HepG2 (cell line): ENCODE measurements around the gene SLC22A31. TPM values are rescaled to one million over a fixed set of nuclear protein-coding genes. Genes with fewer than 3 reads are reported as not detected.

ENCODE experiments used
- FOXM1 ChIP-seq: sonication (generic); formaldehyde crosslinking; IDR thresholded peaks from 2 replicates; pipeline ENCODE4 v1.5.0; 2020; ENCODE audit warnings: missing genetic modification reagents
- HNRNPLL ChIP-seq: fragments of 200-400 bp; formaldehyde crosslinking; IDR thresholded peaks from 2 replicates; pipeline ENCODE4 v1.6.1; 2017; ENCODE audit warnings: mild to moderate bottlenecking, low read depth, low read length; ENCODE audit not compliant: poor library complexity, severe bottlenecking
- TCF7 ChIP-seq: sonication (generic); IDR thresholded peaks from 2 replicates; pipeline ENCODE4 v1.6.1; 2016; ENCODE audit warnings: antibody characterized with exemption, low read depth
- ZNF720 ChIP-seq: sonication (generic); formaldehyde crosslinking; IDR thresholded peaks from 2 replicates; pipeline ENCODE4 v1.4.0; 2020; ENCODE audit warnings: missing genetic modification reagents
- ZNF75D ChIP-seq: sonication (generic); formaldehyde crosslinking; IDR thresholded peaks from 2 replicates; pipeline ENCODE4 v1.8.1; 2023; ENCODE audit warnings: missing genetic modification reagents, mild to moderate bottlenecking, borderline replicate concordance
- polyA plus RNA-seq, 8 experiments: library from polyadenylated mRNA; depleted of rRNA in 3 of 8; stranded (reverse) in 7 of 8; unstranded in 1 of 8; fragments of >200 nt; fragmentation: Illumina TruSeq in 4 of 8; extraction: Trizol in 4 of 8; gene quantifications; 2 replicates each; pipeline versions ENCODE4 v1.2.1 to v1.2.3, GENCODE V29; 2011 to 2016; ENCODE audit warnings: low read depth in 4 of 8, missing spikeins in 1 of 8, mixed read lengths in 1 of 8; ENCODE audit not compliant: insufficient read depth in 1 of 8
- total RNA-seq, 5 experiments: library from RNA; depleted of rRNA; stranded (reverse); fragments of >200 nt; fragmentation: Illumina TruSeq; extraction: Trizol; gene quantifications; 2 replicates each; pipeline ENCODE4 v1.2.3, GENCODE V29; 2016; ENCODE audit warnings: low read depth in 1 of 5
- TF ChIP-seq, protein P1 (sequence below): sonication (generic); formaldehyde crosslinking; IDR thresholded peaks from 2 replicates; pipeline ENCODE4 v1.9.0; 2022; ENCODE audit warnings: low read depth, missing genetic modification reagents
- TF ChIP-seq, protein P2 (sequence below): sonication (generic); formaldehyde crosslinking; IDR thresholded peaks from 2 replicates; pipeline ENCODE4 v1.4.0; 2020; ENCODE audit warnings: missing genetic modification reagents
- TF ChIP-seq, protein P3 (sequence below): sonication (generic); formaldehyde crosslinking; IDR thresholded peaks from 2 replicates; pipeline ENCODE4 v1.5.0; 2020; ENCODE audit warnings: mild to moderate bottlenecking, missing genetic modification reagents, borderline replicate concordance
- TF ChIP-seq, protein P4 (sequence below): sonication (generic); formaldehyde crosslinking; IDR thresholded peaks from 2 replicates; pipeline ENCODE4 v1.9.0; 2021; ENCODE audit warnings: missing genetic modification reagents, borderline replicate concordance
- TF ChIP-seq, protein P5 (sequence below), 2 experiments: sonication (generic) in 1 of 2; formaldehyde crosslinking in 1 of 2; IDR thresholded peaks; 2 replicates each; pipeline versions ENCODE4 v1.6.1 to v1.9.0; 2014 to 2022; ENCODE audit warnings: antibody characterized with exemption in 1 of 2, borderline replicate concordance in 1 of 2, inconsistent platforms in 1 of 2, low read depth in 1 of 2, missing genetic modification reagents in 1 of 2

Gene SLC22A31
- total and polyA plus RNA-seq, 2 of the 13 experiments (the other 11 are each of a cell fraction or from before 2014, with no cell fraction given): 67.3 to 83.3 TPM

DNA sequence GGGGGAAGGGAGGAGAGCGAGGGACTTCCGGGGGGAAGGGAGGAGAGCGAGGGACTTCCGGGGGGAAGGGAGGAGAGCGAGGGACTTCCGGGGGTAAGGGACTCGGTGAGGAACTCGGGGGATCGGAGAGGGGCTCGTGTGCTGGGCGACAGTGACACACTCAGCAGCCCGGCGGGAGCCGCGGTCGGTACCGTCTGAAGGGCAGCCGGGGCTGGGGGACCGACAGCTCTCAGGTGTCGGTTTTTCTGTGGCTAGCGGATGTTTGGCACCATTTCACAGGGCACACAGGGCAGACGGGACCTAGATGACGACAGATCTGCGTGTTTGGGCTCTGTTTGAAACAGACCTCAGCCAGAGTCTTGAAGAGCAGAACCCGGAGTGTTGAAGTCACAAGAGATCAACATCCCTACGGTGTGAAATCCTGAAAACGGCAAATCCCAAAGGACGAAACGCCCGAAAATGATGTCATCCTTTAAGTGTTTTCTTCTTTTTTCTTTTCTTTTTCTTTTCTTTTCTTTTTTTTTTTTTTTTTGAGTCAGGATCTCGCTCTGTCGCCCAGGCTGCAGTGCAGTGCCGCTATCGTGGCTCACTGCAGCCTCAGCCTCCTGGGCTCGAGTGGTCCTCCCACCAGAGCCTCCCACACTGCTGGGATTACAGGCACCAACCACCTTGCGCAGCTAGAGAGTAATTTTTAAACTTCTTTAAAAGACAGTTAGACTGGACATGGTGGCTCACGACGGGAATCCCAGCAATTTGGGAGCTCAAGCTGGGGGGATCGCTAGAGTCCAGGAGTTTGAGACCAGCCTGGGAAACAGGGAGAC, 41.1 kb upstream of the SLC22A31 start (continued):
- TF ChIP-seq, protein P1, sequence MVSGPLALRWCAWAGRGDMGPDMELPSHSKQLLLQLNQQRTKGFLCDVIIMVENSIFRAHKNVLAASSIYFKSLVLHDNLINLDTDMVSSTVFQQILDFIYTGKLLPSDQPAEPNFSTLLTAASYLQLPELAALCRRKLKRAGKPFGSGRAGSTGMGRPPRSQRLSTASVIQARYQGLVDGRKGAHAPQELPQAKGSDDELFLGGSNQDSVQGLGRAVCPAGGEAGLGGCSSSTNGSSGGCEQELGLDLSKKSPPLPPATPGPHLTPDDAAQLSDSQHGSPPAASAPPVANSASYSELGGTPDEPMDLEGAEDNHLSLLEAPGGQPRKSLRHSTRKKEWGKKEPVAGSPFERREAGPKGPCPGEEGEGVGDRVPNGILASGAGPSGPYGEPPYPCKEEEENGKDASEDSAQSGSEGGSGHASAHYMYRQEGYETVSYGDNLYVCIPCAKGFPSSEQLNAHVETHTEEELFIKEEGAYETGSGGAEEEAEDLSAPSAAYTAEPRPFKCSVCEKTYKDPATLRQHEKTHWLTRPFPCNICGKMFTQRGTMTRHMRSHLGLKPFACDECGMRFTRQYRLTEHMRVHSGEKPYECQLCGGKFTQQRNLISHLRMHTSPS (CRISPR knock-in tag): no peak; the same call in 1 of the 2 replicates
- TF ChIP-seq, protein P2, sequence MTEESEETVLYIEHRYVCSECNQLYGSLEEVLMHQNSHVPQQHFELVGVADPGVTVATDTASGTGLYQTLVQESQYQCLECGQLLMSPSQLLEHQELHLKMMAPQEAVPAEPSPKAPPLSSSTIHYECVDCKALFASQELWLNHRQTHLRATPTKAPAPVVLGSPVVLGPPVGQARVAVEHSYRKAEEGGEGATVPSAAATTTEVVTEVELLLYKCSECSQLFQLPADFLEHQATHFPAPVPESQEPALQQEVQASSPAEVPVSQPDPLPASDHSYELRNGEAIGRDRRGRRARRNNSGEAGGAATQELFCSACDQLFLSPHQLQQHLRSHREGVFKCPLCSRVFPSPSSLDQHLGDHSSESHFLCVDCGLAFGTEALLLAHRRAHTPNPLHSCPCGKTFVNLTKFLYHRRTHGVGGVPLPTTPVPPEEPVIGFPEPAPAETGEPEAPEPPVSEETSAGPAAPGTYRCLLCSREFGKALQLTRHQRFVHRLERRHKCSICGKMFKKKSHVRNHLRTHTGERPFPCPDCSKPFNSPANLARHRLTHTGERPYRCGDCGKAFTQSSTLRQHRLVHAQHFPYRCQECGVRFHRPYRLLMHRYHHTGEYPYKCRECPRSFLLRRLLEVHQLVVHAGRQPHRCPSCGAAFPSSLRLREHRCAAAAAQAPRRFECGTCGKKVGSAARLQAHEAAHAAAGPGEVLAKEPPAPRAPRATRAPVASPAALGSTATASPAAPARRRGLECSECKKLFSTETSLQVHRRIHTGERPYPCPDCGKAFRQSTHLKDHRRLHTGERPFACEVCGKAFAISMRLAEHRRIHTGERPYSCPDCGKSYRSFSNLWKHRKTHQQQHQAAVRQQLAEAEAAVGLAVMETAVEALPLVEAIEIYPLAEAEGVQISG (CRISPR knock-in tag): peak; percentile 95
- TF ChIP-seq TCF7 (no peak), ZNF720 (CRISPR knock-in tag) (no peak), FOXM1 (CRISPR knock-in tag) (no peak), ZNF75D (CRISPR knock-in tag) (no peak), HNRNPLL (peak; percentile 49)
- TF ChIP-seq, protein P3, sequence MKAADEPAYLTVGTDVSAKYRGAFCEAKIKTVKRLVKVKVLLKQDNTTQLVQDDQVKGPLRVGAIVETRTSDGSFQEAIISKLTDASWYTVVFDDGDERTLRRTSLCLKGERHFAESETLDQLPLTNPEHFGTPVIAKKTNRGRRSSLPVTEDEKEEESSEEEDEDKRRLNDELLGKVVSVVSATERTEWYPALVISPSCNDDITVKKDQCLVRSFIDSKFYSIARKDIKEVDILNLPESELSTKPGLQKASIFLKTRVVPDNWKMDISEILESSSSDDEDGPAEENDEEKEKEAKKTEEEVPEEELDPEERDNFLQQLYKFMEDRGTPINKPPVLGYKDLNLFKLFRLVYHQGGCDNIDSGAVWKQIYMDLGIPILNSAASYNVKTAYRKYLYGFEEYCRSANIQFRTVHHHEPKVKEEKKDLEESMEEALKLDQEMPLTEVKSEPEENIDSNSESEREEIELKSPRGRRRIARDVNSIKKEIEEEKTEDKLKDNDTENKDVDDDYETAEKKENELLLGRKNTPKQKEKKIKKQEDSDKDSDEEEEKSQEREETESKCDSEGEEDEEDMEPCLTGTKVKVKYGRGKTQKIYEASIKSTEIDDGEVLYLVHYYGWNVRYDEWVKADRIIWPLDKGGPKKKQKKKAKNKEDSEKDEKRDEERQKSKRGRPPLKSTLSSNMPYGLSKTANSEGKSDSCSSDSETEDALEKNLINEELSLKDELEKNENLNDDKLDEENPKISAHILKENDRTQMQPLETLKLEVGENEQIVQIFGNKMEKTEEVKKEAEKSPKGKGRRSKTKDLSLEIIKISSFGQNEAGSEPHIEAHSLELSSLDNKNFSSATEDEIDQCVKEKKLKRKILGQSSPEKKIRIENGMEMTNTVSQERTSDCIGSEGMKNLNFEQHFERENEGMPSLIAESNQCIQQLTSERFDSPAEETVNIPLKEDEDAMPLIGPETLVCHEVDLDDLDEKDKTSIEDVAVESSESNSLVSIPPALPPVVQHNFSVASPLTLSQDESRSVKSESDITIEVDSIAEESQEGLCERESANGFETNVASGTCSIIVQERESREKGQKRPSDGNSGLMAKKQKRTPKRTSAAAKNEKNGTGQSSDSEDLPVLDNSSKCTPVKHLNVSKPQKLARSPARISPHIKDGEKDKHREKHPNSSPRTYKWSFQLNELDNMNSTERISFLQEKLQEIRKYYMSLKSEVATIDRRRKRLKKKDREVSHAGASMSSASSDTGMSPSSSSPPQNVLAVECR (CRISPR knock-in tag): peak; percentile 98
- TF ChIP-seq, protein P4, sequence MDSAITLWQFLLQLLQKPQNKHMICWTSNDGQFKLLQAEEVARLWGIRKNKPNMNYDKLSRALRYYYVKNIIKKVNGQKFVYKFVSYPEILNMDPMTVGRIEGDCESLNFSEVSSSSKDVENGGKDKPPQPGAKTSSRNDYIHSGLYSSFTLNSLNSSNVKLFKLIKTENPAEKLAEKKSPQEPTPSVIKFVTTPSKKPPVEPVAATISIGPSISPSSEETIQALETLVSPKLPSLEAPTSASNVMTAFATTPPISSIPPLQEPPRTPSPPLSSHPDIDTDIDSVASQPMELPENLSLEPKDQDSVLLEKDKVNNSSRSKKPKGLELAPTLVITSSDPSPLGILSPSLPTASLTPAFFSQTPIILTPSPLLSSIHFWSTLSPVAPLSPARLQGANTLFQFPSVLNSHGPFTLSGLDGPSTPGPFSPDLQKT (CRISPR knock-in tag): peak; percentile 49; the same call in 1 of the 2 replicates
- TF ChIP-seq, protein P5, sequence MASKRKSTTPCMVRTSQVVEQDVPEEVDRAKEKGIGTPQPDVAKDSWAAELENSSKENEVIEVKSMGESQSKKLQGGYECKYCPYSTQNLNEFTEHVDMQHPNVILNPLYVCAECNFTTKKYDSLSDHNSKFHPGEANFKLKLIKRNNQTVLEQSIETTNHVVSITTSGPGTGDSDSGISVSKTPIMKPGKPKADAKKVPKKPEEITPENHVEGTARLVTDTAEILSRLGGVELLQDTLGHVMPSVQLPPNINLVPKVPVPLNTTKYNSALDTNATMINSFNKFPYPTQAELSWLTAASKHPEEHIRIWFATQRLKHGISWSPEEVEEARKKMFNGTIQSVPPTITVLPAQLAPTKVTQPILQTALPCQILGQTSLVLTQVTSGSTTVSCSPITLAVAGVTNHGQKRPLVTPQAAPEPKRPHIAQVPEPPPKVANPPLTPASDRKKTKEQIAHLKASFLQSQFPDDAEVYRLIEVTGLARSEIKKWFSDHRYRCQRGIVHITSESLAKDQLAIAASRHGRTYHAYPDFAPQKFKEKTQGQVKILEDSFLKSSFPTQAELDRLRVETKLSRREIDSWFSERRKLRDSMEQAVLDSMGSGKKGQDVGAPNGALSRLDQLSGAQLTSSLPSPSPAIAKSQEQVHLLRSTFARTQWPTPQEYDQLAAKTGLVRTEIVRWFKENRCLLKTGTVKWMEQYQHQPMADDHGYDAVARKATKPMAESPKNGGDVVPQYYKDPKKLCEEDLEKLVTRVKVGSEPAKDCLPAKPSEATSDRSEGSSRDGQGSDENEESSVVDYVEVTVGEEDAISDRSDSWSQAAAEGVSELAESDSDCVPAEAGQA (IDR thresholded peaks at IDR 0.05; ENCODE audit: low read depth): no peak; the same call in 1 of the 2 replicates
- TF ChIP-seq, protein P5 (CRISPR knock-in tag; IDR thresholded peaks at IDR 0.05; ENCODE audit: borderline replicate concordance): peak; percentile 61; the same call in 1 of the 2 replicates
